Uterus (tissue), 2 donors: ENCODE data around the gene MEPE.

Experiments used
- POLR2A ChIP-seq, 2 donors: fragments of 450-650 bp; IDR thresholded peaks; one replicate each; pipeline ENCODE4 v1.6.1; 2016; ENCODE audit warnings: antibody characterized with exemption in 2 of 2, mild to moderate bottlenecking in 1 of 2, moderate library complexity in 1 of 2
- TF ChIP-seq, protein P1 (sequence below), 4 experiments: fragments of 200-600 bp in 2 of 4; fragments of 450-650 bp in 2 of 4; sonication (generic) in 2 of 4; IDR thresholded peaks; one replicate each; pipeline ENCODE4 v1.5.1; 2016 to 2019; ENCODE audit warnings: antibody characterized with exemption in 4 of 4, mild to moderate bottlenecking in 2 of 4, moderate library complexity in 1 of 4

DNA sequence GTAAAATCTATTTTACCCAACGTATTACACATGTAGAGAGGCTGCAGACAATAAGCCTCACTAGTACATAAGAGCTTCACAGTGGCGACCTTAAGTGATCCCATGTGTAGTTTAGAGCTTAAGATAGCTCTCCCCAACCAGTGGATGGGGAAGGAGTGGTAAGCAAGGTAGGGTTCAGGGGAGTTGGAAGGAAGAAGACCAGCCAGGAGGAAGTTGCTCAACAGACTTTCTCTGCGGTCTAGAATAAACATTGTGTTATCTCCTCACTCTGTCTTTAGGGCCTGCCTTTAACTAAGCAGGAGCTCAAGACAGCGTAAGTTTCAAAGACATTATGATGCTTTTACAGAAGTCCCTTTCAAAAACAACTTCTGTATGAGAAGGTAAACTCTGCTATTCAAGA lies 16.8 kb downstream of the MEPE start:
- TF ChIP-seq, protein P1, sequence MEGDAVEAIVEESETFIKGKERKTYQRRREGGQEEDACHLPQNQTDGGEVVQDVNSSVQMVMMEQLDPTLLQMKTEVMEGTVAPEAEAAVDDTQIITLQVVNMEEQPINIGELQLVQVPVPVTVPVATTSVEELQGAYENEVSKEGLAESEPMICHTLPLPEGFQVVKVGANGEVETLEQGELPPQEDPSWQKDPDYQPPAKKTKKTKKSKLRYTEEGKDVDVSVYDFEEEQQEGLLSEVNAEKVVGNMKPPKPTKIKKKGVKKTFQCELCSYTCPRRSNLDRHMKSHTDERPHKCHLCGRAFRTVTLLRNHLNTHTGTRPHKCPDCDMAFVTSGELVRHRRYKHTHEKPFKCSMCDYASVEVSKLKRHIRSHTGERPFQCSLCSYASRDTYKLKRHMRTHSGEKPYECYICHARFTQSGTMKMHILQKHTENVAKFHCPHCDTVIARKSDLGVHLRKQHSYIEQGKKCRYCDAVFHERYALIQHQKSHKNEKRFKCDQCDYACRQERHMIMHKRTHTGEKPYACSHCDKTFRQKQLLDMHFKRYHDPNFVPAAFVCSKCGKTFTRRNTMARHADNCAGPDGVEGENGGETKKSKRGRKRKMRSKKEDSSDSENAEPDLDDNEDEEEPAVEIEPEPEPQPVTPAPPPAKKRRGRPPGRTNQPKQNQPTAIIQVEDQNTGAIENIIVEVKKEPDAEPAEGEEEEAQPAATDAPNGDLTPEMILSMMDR (IDR thresholded peaks at IDR 0.05) = no peak
- TF ChIP-seq POLR2A (IDR thresholded peaks at IDR 0.05) = no peak
